Measurements from ENCODE around the gene FBLL1. TPM values are rescaled to one million over a fixed set of nuclear protein-coding genes. Genes with fewer than 3 reads are reported as not detected.
A peak's percentile ranks its signal among the peaks of the same experiment; 100 is the strongest.

The FBLL1 gene
- total and polyA plus RNA-seq, 2 of the 8 experiments (the other 6 are each of a cell fraction or from before 2014, with no cell fraction given): 8.3 to 30.9 TPM

DNA sequence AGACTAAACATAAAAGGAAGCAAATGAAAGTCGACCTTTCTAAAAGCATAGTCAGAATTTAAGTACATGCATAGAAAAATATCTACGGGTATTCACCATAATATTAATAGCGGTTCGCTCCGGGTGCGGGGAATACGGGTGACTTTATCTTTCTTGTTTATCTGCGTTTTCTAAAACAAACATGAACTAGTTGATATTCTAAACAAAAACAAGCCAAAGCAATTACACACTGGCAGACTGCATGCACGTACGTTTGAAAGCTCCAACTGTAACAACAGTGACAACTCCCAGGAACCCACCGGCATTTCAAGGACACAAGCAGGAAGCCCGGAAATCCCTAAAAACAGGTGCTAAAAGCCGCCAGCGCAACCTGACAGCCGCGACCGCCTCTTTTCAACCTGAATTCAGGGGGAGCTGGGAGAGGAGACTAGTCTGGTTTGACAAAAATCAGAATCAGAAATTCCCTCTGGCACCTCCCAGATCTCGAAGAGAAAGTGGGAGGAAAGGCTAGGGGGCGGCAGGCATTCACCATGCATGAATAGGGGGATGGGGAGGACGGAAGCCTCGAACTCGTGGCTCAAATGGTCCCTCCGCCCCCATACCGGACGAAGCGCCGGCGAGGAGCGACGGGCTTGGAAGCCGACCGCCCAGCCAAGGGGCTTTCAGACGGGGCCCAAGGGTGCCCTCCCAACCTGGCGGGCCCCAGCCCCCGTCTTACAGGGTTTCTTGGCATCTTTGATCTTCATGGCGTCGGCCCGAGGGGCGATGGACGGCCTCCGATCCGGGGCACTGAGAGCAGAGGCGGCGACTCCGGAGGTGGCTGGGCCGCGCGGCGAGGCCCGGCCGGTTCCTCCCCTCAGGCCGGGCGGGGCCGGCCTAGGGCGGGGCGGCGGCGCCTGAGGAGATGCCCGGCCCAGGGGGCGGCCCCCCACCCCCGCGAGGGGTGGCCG is 49.7 kb downstream of the FBLL1 start, which contains the start of gene PANK3 (continued):
- TF ChIP-seq, protein P1, sequence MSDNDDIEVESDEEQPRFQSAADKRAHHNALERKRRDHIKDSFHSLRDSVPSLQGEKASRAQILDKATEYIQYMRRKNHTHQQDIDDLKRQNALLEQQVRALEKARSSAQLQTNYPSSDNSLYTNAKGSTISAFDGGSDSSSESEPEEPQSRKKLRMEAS (IDR thresholded peaks at IDR 0.05): peak; percentile 62
- TF ChIP-seq EGR1 (IDR thresholded peaks at IDR 0.05; ENCODE audit: borderline replicate concordance, low read depth, low read length) (no peak; the same call in 1 of the 2 replicates), SIN3A (conservative IDR thresholded peaks at IDR 0.05 in 1 of 2, IDR thresholded peaks at IDR 0.05 in 1 of 2; ENCODE audit: low read depth in 1 of 2, low read length in 2 of 2) (peak; percentile 44 to 77; a peak in 2 of 4 replicates), ASH2L (IDR thresholded peaks at IDR 0.05; ENCODE audit: low read length) (peak; percentile 56), HDAC6 (IDR thresholded peaks at IDR 0.05; ENCODE audit: low read depth, low read length) (no peak), YY1 (IDR thresholded peaks at IDR 0.05; ENCODE audit: low read depth, low read length) (0 out of 2 replicates have a peak, but pooled peaks have one; percentile 43), KDM4A (IDR thresholded peaks at IDR 0.05; ENCODE audit: low read depth, low read length, severe bottlenecking) (peak; percentile 57), E2F6 (IDR thresholded peaks at IDR 0.05) (no peak), BRCA1 (IDR thresholded peaks at IDR 0.05; ENCODE audit: low read depth, low read length) (no peak), PHF8 (conservative IDR thresholded peaks at IDR 0.05; ENCODE audit: low read depth, low read length) (peak; percentile 90), JUND (IDR thresholded peaks at IDR 0.05; ENCODE audit: low read length) (no peak), POLR2AphosphoS5 (IDR thresholded peaks at IDR 0.05; ENCODE audit: low read depth, low read length) (peak; percentile 37; the same call in 1 of the 2 replicates)
